ENCODE data around the gene BRMS1L.

GRCh38 chr14:35821564-35822411, 4.3 kb upstream of the BRMS1L start:
- no peak for TF ChIP-seq HDGF (IDR thresholded peaks at IDR 0.05)
- TF ChIP-seq CTCF (IDR thresholded peaks at IDR 0.05 in 2 of 3, conservative IDR thresholded peaks at IDR 0.05 in 1 of 3; ENCODE audit: control insufficient read depth in 2 of 3, extremely low read depth in 1 of 3, insufficient read depth in 1 of 3, low read depth in 3 of 3, low read length in 3 of 3) = peak; percentile 69 to 88 (median 85)
- no peak for TF ChIP-seq CUX1 (IDR thresholded peaks at IDR 0.05; ENCODE audit: insufficient replicate concordance, low read depth, low read length)
